Activated CD4-positive, alpha-beta T cell treated with anti-CD3 and anti-CD28 coated beads for 1 hour (primary cell): Measurements from ENCODE around the gene XXYLT1.

Source experiments
- DNase-seq: peaks from one replicate; pipeline ENCODE4 v3.0.0-alpha.2; 2020

Gene XXYLT1

GRCh38 chr3:195266428-195266827, 4.5 kb downstream of the XXYLT1 start:
- DNase-seq, result no peak

- no peak for DNase-seq
These were observed 5.5 kb downstream of the XXYLT1 start for GRCh38 chr3:195265363-195265976.

GRCh38 chr3:195263925-195264600, 6.9 kb downstream of the XXYLT1 start:
- DNase-seq, result no peak

GRCh38 chr3:195263193-195263924, 7.6 kb downstream of the XXYLT1 start:
- DNase-seq, result no peak

- DNase-seq, result no peak
These were observed 9.0 kb downstream of the XXYLT1 start for GRCh38 chr3:195261925-195262324.

- DNase-seq, result no peak
These were observed 10.6 kb downstream of the XXYLT1 start for GRCh38 chr3:195260280-195260905.

DNA sequence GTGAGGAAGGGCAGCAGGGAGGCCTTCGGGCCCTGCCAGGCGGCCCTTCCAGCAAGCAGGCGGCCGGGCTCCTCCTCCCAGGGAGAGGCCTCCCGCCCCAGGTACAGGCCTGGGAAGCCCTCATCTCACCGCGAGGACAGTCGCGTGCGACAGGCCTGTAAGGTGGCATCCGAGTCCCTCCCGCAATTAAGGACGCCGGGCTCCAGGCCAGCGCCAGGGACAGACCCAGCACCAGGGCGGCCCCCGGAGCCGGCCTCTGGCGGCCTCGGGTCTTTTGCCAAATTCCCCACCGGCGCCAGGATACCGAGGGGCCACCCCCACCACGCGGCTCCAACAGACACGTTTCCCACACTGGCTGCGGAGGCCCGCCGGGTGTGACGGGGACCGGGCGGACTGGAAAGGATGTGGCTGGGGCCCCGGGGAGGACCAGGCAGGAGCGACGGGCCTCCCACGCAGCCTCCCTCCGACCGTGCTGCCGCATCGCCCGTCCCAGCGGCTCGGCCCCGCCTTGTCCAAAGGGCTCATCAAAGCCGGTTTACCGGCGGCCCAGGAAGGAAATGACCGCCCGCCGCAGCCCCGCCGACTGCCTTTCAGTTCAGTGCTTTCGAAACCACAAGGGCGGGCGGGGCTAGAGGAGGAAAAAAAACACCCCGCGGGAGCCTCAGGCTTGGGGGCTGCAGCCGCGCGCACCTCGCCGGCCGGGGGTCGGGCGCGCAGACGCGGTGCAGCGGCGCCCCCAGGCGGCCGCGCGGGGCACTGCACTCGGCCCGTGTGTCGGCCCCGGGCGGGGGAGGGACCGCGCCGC, 11.3 kb downstream of the XXYLT1 start:
- DNase-seq, result peak; percentile 75

- DNase-seq, result no peak
These were observed 11.8 kb downstream of the XXYLT1 start for GRCh38 chr3:195259154-195259474.

DNA sequence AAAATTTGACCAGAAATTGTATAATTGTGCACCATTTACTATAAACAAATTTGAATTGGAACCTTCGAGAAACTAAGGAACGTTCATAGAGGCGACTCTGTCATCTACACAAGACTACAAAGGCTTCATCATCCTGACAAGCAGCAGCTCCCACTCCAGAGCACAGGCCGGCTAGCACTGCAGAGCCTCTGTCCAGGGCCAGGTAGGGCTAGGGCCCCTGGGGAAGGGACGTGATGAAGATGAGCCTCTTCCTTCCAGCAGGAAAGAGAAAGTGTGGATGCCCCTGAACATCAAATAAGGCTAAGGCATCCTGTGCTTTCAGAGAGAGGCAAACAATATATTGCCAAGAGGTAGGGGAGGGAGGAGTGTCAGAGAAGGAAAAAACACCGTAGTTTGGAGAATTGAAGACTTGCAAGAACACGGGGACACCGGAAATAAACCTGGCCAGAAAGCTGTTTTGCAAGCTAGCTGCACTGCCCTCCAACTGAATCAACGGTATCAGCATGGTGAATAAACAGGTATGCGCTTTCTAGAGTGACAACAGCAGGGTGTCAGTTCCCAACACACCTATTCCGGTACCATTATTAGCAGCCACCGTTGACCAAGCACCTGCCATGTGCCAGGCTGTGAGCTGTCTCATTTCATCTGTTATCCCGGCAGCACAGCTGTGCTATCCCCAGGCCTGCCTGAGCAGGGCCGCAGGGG, 12.4 kb downstream of the XXYLT1 start:
- no peak for DNase-seq

DNA sequence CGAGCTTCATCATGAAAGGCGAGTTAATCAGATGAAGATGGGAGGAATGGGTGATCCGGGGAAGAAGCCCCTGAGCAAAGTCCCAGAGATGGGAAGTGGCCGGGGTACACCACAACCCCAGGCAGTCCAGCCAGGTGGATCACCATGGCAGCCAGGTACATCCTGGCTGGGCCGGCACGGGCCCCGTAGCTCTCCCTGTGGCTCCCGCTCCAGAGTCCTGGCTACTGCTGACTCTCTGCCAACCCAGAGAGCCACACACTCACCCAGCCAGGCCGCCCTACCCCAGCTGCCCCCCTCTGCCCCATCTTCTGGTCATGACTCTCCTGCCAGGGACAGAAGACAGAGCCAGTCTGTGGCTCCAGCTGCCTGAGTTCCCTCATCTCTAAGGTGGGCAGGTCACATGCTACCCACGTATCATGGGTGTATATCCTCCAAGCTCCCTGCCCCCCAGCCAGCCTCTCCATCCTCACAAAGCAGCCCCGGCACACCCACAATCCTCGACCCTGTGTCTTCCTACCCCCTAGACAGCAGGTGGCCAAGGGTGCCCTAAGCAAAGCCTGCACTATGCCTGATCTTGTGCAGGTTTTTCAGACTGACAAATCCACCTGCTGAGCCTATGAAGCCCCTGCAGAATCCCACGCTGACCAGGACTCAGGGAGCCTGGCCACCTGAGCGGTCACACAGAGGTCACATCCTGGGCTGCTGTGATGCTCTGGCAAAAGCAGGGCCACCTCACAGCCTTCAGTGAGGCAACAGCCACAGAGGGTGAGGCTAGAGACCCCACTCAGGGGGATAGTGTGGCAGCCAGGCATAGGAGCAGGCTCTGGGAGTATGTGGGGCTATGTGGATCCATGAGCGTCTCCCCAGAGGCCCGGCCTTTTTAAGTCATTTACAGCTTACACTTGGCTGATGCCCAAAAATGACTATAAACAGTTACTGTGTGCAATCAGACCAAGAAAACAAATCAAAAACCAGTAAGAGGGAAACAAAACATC, 13.2 kb downstream of the XXYLT1 start:
- no peak for DNase-seq

DNA sequence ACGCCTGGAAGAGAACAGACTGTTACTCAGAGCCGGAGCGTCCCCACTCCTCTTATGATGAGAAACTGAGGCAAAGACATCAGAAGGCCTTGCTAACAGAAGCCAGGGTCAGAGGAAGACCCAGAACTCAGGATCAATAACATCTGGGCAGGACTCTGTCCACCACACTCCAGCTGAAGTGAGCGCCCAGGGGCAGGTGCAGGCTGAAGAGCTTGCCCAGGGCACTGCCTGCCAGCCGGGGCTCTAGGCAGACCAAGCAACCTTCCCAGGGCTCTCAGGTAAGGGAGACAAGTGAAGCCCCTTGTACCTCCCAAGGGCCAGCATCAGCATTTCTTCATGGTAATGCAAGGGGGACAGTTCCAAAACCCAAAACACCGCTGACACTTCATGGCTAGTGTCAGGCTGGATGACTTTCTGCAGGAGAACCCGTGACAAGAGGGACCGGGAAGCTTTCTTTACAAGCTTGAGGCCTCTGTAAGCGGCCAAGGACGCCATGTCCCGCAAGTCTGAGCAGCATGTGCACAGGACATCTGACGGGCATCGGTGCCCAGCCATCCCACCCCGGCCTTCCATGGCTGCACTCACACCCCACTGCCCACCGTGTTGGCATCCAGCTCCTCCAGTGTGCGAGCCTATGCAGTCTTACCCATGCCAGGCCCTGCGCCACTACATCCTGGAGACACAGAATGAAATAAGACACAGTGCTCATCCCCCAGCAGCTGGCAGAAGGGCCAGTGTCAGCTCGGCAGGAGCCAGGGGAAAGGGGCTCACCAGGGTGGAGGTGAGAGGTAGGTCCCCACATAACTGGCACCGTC, 14.1 kb downstream of the XXYLT1 start:
- DNase-seq, result no peak

DNA sequence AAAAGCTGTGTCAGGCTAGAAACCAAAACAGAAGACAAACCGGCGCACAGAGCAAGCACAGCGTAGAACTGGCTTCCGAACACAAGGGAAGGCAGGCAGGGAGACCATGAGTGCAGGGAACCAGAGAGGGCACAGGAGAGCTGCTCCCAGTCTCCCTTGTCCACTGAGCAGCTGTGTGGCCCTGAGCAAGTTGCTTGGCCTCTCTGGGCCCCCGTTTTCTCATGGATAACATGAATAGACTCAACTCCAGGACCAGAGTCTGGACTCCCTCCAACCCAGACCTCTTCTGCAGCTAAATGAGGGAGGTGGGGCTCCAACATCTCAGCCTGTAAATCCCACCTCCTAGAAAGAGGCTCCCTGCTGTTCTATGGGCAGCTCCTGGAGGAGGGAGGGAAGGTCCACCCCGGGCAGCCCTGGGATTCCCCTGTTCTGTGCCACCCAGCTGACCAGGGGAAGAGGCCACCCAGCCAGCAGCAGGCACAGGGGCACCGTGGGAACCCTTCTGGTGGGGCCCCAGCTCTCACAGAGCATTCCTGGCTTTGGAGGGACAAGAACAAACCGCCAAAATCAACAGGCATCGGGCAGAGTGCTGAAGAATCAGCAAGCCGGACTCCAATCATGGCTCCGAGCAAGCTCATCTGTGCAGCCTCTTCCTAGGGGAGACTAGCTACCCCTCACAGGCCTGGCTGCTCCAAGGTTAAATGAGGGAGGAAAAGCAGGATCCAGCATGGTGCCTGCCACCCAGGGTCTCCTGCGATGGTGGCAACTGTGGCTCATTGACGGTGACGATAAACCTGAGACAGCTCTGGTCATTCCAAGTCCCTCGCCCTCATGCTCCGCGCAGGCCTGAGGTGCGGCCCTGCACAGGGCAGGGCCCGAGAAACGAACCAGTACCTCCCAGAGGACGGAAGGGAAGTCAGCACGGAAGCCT, 15.1 kb downstream of the XXYLT1 start:
- no peak for DNase-seq

GRCh38 chr3:195255176-195255500, 15.8 kb downstream of the XXYLT1 start:
- DNase-seq, result no peak

- no peak for DNase-seq
These were observed 16.3 kb downstream of the XXYLT1 start for GRCh38 chr3:195254454-195255175.

DNA sequence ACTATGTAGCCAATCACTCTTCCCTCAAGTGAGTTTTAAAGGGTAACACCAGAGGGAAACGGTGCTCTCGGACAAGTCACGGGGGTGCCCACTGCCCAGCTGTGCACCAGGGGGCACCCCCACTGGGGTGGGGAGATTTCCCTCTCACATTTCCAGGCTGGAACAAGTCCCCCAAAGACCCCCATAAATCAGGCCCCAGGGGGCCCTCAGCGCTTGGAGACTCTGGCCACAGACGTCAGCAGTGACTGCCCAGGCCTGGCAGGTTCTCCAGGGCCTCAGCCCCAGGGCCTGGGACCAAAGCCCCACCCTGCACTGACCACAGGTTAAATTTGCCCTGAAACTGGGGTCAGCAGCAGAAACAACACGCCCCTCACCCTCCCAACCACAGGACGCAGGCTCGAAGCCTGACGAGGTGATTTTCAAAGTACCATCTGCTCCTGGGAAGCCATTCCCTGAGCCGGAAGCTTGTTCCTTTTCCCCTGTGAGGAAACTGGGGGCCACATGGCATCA, 17.0 kb downstream of the XXYLT1 start:
- DNase-seq, result no peak

DNA sequence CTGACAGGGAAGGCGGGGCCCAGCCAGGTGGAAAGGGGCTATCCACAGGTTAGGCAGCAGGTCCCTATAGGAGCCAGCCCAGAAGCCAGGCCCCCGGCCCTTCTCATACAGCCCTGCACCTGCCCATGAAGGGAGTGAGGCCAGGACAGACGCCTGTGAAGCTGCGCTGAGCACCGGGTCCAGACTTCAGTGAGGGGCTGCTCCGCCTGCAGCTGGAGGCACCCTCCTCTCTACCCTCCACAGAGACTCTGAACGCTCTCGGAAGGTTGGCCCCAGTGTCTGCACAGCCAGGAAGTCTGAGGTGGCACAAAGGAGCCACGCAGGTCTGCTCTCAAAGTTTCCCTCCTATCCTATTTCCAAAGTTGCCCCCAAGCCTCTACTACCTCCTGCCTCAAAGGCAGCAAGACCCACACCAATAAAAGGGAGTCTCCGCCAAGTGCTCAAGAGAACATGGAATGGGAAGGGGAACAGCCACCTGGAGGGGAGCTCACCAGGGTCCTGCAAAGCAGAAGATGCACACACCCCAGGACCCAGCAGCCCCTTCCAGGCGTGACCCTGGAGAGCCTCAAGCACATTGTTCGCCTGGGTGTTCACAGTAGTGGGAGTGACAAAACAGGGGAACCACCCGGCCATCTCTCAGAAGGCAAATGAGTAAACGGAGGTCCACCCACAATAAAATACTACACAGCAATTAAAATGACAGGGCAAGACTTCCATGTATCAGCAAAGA, 19.5 kb downstream of the XXYLT1 start:
- no peak for DNase-seq

GRCh38 chr3:195250473-195251251, 20.3 kb downstream of the XXYLT1 start:
- DNase-seq, result no peak
